T-cell (primary cell): ENCODE data around the gene HSPA2. TPM values are rescaled to one million over a fixed set of nuclear protein-coding genes. Genes with fewer than 3 reads are reported as not detected.
"Not testable (repeated sequence)": the region's sequence is repeated elsewhere in the genome, so short reads cannot be mapped to it uniquely, and the experiment has no call there.

Source experiments
- ATAC-seq, 4 experiments: fragments of 200-7000 bp in 3 of 4; fragments of 150-1000 bp in 1 of 4; cut with Tn5 transposase; replicated peaks in 1 of 4; 1 replicate in 3 of 4; 2 replicates in 1 of 4; pipeline ENCODE4 v1.10.0; 2021; ENCODE audit warnings: moderate library complexity in 3 of 4, mild to moderate bottlenecking in 2 of 4, moderate number of reproducible peaks in 1 of 4
- CTCF ChIA-PET, 2 donors: fragments of 300-600 bp; sonication (Branson Sonifier 250); formaldehyde crosslinking; loops; one replicate each; lab custom pipeline; 2022; ENCODE audit warnings: antibody characterized with exemption in 2 of 2; lab: Charles Lee
- POLR2A ChIA-PET, 2 donors: fragments of 300-600 bp; sonication (Branson Sonifier 250); formaldehyde crosslinking; loops; one replicate each; lab custom pipeline; 2022; ENCODE audit warnings: antibody characterized with exemption in 2 of 2; lab: Charles Lee
- DNase-seq, 35 experiments: peaks; one replicate each; pipeline versions ENCODE4 v3.0.0 to v3.0.0-alpha.2; 2013 to 2023
- H3K27ac ChIP-seq: one replicate; pipeline ENCODE4 v1.5.1; 2013; ENCODE audit warnings: low read length
- H3K27me3 ChIP-seq, 2 experiments: replicated peaks in 1 of 2; 1 replicate in 1 of 2; 2 replicates in 1 of 2; pipeline versions ENCODE4 v1.6.1 to v1.7.0; 2013; ENCODE audit warnings: low read length in 1 of 2, mixed read lengths in 1 of 2; ENCODE audit not compliant: control insufficient read depth in 2 of 2, insufficient read depth in 2 of 2; ENCODE audit errors: extremely low read depth in 1 of 2
- H3K36me3 ChIP-seq, 2 donors: 1 replicate in 1 of 2; 2 replicates in 1 of 2; pipeline versions ENCODE4 v1.6.1 to v1.7.0; 2013; ENCODE audit warnings: low read length in 1 of 2; ENCODE audit not compliant: control insufficient read depth in 2 of 2, insufficient read depth in 1 of 2; ENCODE audit errors: extremely low read depth in 1 of 2
- H3K4me1 ChIP-seq, 2 experiments: 1 replicate in 1 of 2; 2 replicates in 1 of 2; pipeline versions ENCODE4 v1.6.1 to v1.7.0; 2013; ENCODE audit warnings: low read length in 2 of 2, mixed read lengths in 1 of 2; ENCODE audit not compliant: insufficient read depth in 2 of 2, control insufficient read depth in 1 of 2; ENCODE audit errors: extremely low read depth in 1 of 2
- H3K4me3 ChIP-seq, 2 donors: 1 replicate in 1 of 2; 2 replicates in 1 of 2; pipeline versions ENCODE4 v1.5.1 to v1.7.0; 2013; ENCODE audit warnings: mild to moderate bottlenecking in 2 of 2, low read length in 1 of 2, moderate library complexity in 1 of 2; ENCODE audit not compliant: control insufficient read depth in 1 of 2; ENCODE audit errors: extremely low read depth in 1 of 2
- H3K9me3 ChIP-seq: 2 replicates; pipeline ENCODE4 v1.7.0; 2013
- H3K27ac Mint-ChIP-seq, 2 donors: one replicate each; pipeline ENCODE4 v1.8.0; 2020 to 2021; ENCODE audit warnings: mild to moderate bottlenecking in 2 of 2, mixed read lengths in 2 of 2
- H3K27me3 Mint-ChIP-seq, 2 donors: one replicate each; pipeline ENCODE4 v1.8.0; 2021 to 2022; ENCODE audit warnings: mixed read lengths in 2 of 2
- H3K36me3 Mint-ChIP-seq: one replicate; pipeline ENCODE4 v1.8.0; 2021; ENCODE audit warnings: mixed read lengths
- H3K4me1 Mint-ChIP-seq, 3 donors: one replicate each; pipeline ENCODE4 v1.8.0; 2020 to 2022; ENCODE audit warnings: mixed read lengths in 3 of 3, mild to moderate bottlenecking in 1 of 3
- H3K4me3 Mint-ChIP-seq, 3 donors: one replicate each; pipeline ENCODE4 v1.8.0; 2020 to 2022; ENCODE audit warnings: mild to moderate bottlenecking in 3 of 3, mixed read lengths in 3 of 3, moderate library complexity in 3 of 3
- H3K9me3 Mint-ChIP-seq, 3 donors: one replicate each; pipeline ENCODE4 v1.8.0; 2020 to 2022; ENCODE audit warnings: mixed read lengths in 3 of 3
- WGBS: methylation state at CpG from one replicate; pipeline ENCODE4 v1.1.5; 2013; ENCODE audit warnings: missing lambda C conversion rate; ENCODE audit not compliant: insufficient coverage; 5-methylcytosine and 5-hydroxymethylcytosine counted together
- total RNA-seq, 35 experiments: library from RNA in 6 of 35; stranded (reverse) in 6 of 35; fragments of 120-200 nt in 1 of 35; gene quantifications; one replicate each; pipeline versions ENCODE4 v1.2.1 to v1.2.4 and lab custom pipeline; 2013 to 2026

Gene HSPA2
- total RNA-seq, 5 donors from 2014 or later (not counting 1 experiment from before 2014, with no cell fraction given) = 1.2 to 2.7 (median 2.1) TPM

DNA sequence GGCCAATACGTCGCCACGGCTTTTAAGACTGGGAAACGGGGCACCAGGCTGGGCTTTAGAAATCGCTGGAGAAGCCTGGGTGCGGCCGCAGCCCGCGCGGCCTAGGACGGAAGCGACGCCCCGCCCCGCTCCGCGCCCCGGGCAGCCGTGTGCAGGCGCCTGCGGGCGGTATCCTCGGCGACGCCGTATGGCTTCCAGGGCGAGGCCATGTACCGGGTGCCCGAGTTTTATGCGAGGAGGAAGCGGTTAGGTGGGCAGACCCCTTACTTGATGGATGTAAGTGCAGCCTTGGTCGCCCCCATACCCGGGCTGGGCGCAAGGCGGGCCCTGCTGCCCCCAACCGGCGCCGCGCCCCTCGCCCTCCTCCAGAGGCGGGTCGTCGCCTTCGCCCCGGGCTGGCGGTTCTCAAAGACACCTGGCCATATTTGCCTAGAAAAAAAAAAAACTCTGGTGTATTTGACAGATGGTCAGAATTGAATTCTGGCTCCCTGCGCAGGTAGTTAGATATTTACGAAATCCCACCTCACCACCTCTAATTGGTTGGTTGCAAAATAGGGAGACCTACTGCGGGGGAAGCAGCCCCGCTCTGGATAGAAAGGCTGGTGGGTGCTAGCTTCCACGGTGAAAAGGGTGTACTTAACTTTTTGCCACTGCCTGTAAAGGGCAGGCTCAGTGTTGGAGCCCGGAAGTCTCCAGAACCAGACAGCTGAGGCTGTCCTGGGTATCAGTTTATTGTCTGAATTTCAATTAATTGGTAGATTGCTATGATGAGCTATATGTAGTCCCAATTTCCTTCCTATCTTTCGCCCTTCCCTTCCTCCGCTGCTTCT lies 9.5 kb downstream of the HSPA2 start, which contains the start of gene PPP1R36:
PPP1R36 (plus strand) TSS at position 171 of the 830 bp plus-strand sequence; CDS start at position 208, 37 bp downstream.
- Histone ChIP-seq H3K4me3 (peak within 1 kb of the TSS; percentile 29 to 71), H3K27me3 (peaks cover 0 to 3% of the 10 kb centered on the region in 2 experiments), H3K27ac (no peak within 1 kb of the TSS), H3K9me3 (no peaks in the 10 kb centered on the region), H3K4me1 (peaks cover 7 to 13% of the 10 kb centered on the region in 2 experiments), H3K36me3 (no peaks in the 10 kb centered on the region)
- WGBS = 3% methylated on average over 35 of the region's 54 CpGs
- H3K9me3 Mint-ChIP-seq = no peaks in the 10 kb centered on the region
- peak within 1 kb of the TSS in 1 of 2 donors; percentile 48 for H3K27ac Mint-ChIP-seq
- H3K4me1 Mint-ChIP-seq = peaks cover 15 to 18% (median 16%) of the 10 kb centered on the region in 3 donors
- H3K36me3 Mint-ChIP-seq = no peaks in the 10 kb centered on the region
- CTCF ChIA-PET = interaction anchor here (0.7 to 0.9 kb wide), 3 partner anchors 8 to 227 kb away, joined by 3 to 4 read pairs (median 3); no protein-coding TSS in a partner anchor
- peak within 1 kb of the TSS; percentile 54 to 73 (median 69) for H3K4me3 Mint-ChIP-seq
- POLR2A ChIA-PET = interaction anchor here in 1 of 2 donors (0.7 kb wide), 2 partner anchors 19 to 149 kb away, joined by 3 to 7 read pairs; no protein-coding TSS in a partner anchor
- DNase-seq (peak in 27 of 35 experiments; percentile 17 to 67 (median 33)), ATAC-seq (peak; percentile 93 to 99 (median 96))
- peaks cover 0 to 8% of the 10 kb centered on the region in 2 donors for H3K27me3 Mint-ChIP-seq

DNA sequence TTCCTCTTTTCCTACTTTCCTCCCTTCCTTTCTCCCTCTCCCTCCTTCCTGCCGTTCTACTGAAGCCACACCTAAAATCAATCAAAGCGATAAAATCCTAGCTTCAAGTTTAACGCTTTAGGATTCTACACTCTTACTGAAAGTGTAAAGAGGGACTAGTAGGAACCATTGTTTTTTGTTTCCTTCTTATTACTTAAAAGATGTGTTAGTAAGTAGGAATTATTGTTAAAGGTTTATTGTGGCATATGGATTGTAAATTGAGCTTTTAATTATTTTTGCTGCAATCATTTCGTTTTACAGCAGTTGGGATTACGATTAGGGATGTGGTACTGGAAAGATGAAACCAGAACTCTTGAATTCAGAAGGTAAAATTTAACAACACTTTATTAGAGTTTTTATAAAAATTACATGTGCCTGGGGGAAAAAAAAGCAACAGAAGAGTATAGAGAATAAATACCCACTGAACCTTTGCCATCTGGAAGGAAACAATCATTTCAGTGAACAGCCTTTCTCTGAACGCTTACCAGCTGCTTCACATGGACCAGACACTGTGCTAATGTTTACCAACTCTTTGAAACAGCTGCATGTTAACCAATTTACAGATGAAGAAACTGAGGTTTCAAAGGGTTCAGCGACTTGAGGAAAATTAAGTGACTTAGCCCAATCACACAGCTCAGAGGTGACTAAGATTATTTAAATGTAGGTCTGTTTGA lies 10.2 kb downstream of the HSPA2 start:
- H3K4me1 Mint-ChIP-seq = peaks cover 15 to 18% (median 16%) of the 10 kb centered on the region in 3 donors
- ATAC-seq = no peak
- Histone ChIP-seq H3K4me3 (peak overlapping the region in 1 of 2 donors; percentile 29), H3K27me3 (peaks cover 0 to 3% of the 10 kb centered on the region in 2 experiments), H3K4me1 (peaks cover 7 to 13% of the 10 kb centered on the region in 2 experiments), H3K27ac (no peak overlapping the region), H3K36me3 (no peaks in the 10 kb centered on the region), H3K9me3 (no peaks in the 10 kb centered on the region)
- no peaks in the 10 kb centered on the region for H3K9me3 Mint-ChIP-seq
- no peaks in the 10 kb centered on the region for H3K36me3 Mint-ChIP-seq
- no CpG with 5 or more reads among the region's 7 CpGs for WGBS
- POLR2A ChIA-PET = interaction anchor here in 1 of 2 donors (0.7 kb wide), 2 partner anchors 20 to 148 kb away, joined by 3 to 7 read pairs; no protein-coding TSS in a partner anchor
- no peak for DNase-seq
- H3K27ac Mint-ChIP-seq = peak overlapping the region in 1 of 2 donors; percentile 48
- H3K4me3 Mint-ChIP-seq = peak overlapping the region; percentile 54 to 73 (median 69)
- H3K27me3 Mint-ChIP-seq = peaks cover 0 to 8% of the 10 kb centered on the region in 2 donors
- CTCF ChIA-PET = interaction anchor here (0.5 to 1.2 kb wide), 6 partner anchors 9 to 848 kb away, joined by 3 to 4 read pairs (median 3); no protein-coding TSS in a partner anchor

DNA sequence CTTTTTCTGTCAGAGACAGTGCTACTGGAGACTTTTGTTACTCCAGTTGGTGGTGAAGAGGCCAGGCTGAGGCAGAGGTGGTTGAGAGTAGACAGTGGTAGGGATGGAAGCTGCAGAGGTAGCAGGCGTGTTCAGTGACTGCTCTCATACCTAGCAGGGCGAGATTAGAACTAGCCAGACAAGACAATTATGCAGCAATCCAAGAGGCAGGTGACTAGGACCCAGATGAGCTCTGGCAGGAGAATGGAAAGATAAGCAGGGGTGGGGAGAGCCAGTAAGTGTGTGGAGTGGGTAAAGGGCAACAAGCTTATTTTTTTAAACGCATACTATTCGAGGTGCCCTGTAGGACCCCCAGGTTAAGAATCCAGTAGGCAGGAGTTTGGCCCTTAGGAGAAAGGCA lies 14.0 kb downstream of the HSPA2 start:
- Histone ChIP-seq H3K4me3 (no peak overlapping the region), H3K4me1 (peaks cover under 1 to 9% of the 10 kb centered on the region in 2 experiments), H3K36me3 (no peaks in the 10 kb centered on the region), H3K9me3 (no peaks in the 10 kb centered on the region), H3K27me3 (peaks cover 0 to 3% of the 10 kb centered on the region in 2 experiments), H3K27ac (no peak overlapping the region)
- no peaks in the 10 kb centered on the region for H3K9me3 Mint-ChIP-seq
- peaks cover 7 to 9% (median 9%) of the 10 kb centered on the region in 3 donors for H3K4me1 Mint-ChIP-seq
- WGBS = 94% methylated on average over 3 of the region's 4 CpGs
- H3K27ac Mint-ChIP-seq = no peak overlapping the region
- POLR2A ChIA-PET = no interaction called here
- H3K4me3 Mint-ChIP-seq = no peak overlapping the region
- H3K36me3 Mint-ChIP-seq = no peaks in the 10 kb centered on the region
- DNase-seq (no peak), ATAC-seq (no peak)
- CTCF ChIA-PET = interaction anchor here (0.7 to 1.1 kb wide), 2 partner anchors 11 to 217 kb away, joined by 3 to 4 read pairs; no protein-coding TSS in a partner anchor
- H3K27me3 Mint-ChIP-seq = peaks cover 0 to 8% of the 10 kb centered on the region in 2 donors

DNA sequence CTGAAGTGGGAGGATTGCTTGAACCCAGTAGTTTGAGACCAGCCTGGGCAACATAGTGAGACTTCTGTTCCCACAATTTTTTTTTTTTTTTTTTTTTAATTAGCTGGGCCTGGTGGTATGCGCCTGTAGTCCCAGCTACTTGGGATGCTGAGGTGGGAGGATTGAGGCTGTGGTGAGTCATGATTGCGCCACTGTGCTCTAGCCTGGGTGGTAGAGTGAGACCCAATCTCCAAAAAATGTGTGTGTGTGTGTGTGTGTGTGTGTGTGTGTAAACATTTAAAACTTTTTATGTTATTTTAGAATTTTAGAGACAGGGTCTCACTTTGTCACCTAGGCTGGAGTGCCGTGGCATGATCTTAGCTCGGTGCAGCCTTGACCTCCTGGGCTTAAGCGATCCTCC lies 16.0 kb downstream of the HSPA2 start:
- H3K27ac Mint-ChIP-seq = no peak overlapping the region
- Histone ChIP-seq H3K9me3 (no peaks in the 10 kb centered on the region), H3K4me1 (no peaks in the 10 kb centered on the region), H3K36me3 (no peaks in the 10 kb centered on the region), H3K4me3 (no peak overlapping the region), H3K27me3 (no peaks in the 10 kb centered on the region), H3K27ac (no peak overlapping the region)
- WGBS = 93% methylated on average over 2 of the region's 5 CpGs
- H3K36me3 Mint-ChIP-seq = no peaks in the 10 kb centered on the region
- H3K4me3 Mint-ChIP-seq = no peak overlapping the region
- peaks cover 0 to 2% of the 10 kb centered on the region in 2 donors for H3K27me3 Mint-ChIP-seq
- peaks cover 5 to 11% (median 6%) of the 10 kb centered on the region in 3 donors for H3K4me1 Mint-ChIP-seq
- ChIA-PET POLR2A (interaction anchor here in 1 of 2 donors (0.6 to 1.2 kb wide), 2 partner anchors 40 to 219 kb away, joined by 3 to 4 read pairs; no protein-coding TSS in a partner anchor), CTCF (interaction anchor here (0.5 to 0.7 kb wide), 4 partner anchors 19 to 1122 kb away, joined by 3 to 6 read pairs (median 4); no protein-coding TSS in a partner anchor)
- ATAC-seq (no peak), DNase-seq (no peak)
- H3K9me3 Mint-ChIP-seq = no peaks in the 10 kb centered on the region

DNA sequence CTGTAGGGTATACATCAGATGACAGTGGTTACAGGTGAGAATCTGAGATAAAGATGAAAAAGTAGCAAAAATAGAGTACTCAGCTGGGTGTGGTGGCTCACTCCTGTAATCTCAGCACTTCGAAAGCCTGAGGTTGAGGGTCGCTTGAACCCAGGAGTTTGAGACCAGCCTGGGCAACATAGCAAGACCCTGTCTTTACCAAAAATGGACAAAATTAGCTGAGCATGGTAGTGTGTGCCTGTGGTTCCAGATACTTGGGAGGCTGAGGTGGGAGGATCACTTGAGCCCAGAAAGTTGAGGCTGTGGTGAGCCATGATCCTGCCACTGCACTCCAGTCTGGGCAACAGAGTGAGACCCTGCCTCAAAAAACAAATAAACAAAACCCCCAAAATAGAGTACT lies 17.7 kb downstream of the HSPA2 start:
- H3K36me3 ChIP-seq, CTCF ChIA-PET, ATAC-seq, H3K27me3 ChIP-seq, H3K4me3 Mint-ChIP-seq, DNase-seq, H3K9me3 Mint-ChIP-seq, H3K27ac Mint-ChIP-seq, H3K9me3 ChIP-seq, H3K4me3 ChIP-seq, H3K27me3 Mint-ChIP-seq, H3K27ac ChIP-seq, POLR2A ChIA-PET, H3K36me3 Mint-ChIP-seq, H3K4me1 ChIP-seq: not testable (repeated sequence)
- WGBS = 83% methylated on average over 2 of the region's 2 CpGs
- H3K4me1 Mint-ChIP-seq = peaks cover 5 to 11% (median 9%) of the 10 kb centered on the region in 3 donors
